ENCODE data around the gene PHACTR1.

Gene PHACTR1

DNA sequence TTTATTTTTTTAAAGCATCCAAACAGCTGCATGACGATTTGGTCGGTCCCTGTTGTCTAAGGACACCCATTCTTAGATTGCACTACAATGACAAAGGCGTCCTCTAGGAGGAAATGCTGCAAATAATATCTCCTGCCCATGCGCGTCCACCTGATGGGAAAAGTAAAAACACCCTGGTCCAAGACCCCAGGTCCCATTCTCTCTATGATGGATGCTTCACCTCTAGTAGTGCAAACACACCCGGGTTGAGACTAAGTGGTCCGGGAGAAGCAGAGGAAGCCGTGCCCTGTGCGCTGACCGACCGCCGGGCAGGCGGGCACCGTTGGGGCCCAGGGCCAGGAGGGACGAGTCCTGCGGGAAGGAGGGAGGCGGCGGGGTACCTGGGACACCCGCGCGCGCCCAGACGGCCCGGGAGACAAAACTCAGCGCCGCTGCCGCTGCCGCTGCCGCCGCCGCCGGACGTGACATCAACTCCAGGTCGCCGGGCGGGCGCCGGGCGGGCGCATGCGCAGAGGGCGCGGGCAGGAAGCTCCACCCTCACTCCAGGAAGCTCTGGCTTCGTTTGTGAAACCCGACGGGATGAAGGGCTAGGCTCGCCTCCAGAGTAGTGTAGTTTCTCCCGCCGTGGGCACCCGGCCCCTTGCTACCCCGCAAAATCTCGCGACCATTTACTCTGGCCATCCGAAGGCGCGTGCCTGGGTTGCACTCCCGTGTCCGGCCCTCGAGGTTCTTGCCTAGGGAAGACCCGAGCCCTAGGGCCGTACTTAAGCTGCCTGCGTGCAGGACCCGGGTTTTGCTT, 611.7 kb downstream of the PHACTR1 start, which contains the start of gene TBC1D7:
Gene TBC1D7 (minus strand): TSS at position 462 of the 799 bp plus-strand sequence. CDS start 1,639 bp downstream, outside the sequence.
- in situ Hi-C loops (cut with MboI; ENCODE audit: low sequenced_read_pairs): loop anchor here (25.0 kb wide), 1 partner anchor 416 kb away; no protein-coding TSS in a partner anchor

DNA sequence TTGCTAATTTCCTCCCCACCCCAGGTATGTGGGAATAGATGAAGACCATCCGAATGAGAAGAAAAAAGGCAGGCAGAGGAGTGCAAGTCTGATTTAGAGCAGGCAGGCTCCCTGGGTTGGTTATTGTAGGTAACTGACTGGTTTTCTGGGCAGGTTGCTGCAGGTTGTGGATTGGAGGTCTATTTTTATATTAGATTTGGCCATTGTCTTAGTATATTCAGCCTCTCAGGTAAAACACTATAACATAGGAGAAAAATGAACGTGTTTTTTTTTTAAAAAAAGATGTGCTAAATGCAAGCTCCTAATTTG, 612.3 kb downstream of the PHACTR1 start:
- in situ Hi-C loops (cut with MboI; ENCODE audit: low sequenced_read_pairs): loop anchor here (25.0 kb wide), 1 partner anchor 417 kb away; no protein-coding TSS in a partner anchor

DNA sequence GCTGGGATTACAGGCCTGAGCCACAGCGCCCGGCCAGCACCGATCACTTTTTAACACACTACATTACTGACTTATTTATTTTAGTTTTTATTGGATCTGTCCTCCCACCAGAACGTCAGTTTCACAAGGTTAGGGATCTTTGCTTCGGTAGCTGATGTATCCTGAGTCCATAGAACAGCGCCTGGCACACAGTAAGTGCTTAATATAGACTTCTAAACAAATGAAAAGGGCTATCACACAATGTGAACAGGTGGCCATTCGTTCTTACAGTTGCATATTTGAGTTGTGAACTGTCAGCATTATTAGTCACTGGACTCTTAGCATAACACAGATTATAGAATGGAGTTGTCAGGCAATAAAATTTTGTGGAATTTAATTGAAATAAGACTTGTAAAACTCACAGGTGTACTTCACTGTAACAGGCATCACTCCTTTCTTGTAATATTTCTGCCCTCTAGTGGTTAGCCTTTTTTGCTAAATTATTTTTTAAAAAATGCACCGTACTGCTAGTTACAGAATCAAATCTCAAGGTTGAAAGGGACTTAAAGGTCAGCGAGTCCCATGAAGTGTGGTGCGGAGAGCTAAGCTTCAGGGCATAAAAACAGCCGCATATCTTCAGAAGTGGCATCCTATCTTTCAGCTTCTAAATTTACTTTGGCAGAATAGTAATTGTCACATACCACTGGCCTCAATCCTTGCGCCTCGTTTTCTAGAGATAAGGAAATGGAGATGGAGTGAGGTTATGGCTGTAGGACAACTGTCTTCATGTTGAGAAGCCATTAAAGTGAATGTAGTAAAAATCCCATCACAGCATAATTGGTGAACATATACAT, 615.2 kb downstream of the PHACTR1 start:
- in situ Hi-C loops (cut with MboI; ENCODE audit: low sequenced_read_pairs): loop anchor here (25.0 kb wide), 1 partner anchor 419 kb away; no protein-coding TSS in a partner anchor

DNA sequence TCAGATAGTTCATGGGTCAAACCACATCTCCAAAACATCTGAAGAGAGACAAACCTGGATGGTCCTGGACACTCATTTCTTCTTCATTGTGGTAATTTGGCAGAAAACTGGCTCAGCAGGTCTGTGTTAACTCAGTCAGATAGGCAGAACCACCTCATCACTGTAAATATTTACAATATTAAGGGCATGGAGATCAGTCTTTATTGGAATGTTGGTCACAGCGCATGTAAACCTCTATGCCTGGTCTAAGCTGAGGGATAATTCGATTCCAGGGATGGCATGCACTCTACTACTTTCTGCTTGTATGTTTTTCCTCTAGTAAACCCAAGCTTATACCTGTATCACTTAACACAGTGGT, 615.8 kb downstream of the PHACTR1 start:
- in situ Hi-C loops (cut with MboI; ENCODE audit: low sequenced_read_pairs): loop anchor here (25.0 kb wide), 1 partner anchor 420 kb away; no protein-coding TSS in a partner anchor

DNA sequence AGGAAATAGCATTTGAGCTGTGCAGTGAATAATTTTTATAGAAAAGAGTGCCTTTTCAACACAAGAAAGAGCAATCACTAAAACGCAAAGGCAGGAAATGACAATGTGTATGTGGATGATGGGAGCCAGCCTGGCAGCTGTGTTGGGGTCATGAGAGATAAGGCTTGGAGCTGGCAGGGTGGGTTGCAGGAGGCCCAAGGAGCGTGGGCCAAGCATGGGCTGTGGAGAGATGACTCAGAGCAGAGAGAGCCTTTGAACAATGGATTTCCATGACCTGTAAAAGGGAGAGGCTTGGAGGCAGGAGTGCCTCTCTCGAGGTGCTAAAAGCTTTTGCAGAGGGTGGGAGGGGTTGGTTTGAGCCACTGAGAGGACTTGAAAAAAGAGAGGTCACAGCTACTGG, 618.4 kb downstream of the PHACTR1 start:
- in situ Hi-C loops (cut with MboI; ENCODE audit: low sequenced_read_pairs): loop anchor here (25.0 kb wide), 1 partner anchor 423 kb away; no protein-coding TSS in a partner anchor

DNA sequence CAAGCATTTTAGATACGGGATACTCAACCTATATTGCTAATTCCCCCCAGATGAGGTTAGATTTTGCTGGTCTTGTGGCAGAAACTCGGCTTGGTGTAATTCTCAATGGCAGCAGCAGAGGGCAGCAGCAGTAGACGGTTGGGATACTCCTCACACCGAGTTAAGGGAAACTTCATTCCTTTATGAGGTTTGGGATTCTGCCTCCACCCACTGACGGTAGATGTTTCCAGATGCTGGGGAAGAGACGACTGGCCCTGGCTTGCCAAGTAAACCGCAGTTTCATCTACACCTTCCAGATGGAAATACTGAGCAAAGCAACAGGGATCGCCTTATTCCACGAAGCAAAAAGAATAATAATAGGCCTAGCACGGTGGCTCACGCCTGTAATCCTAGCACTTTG, 620.0 kb downstream of the PHACTR1 start:
- in situ Hi-C loops (cut with MboI; ENCODE audit: low sequenced_read_pairs): loop anchor here (25.0 kb wide), 1 partner anchor 424 kb away; no protein-coding TSS in a partner anchor

DNA sequence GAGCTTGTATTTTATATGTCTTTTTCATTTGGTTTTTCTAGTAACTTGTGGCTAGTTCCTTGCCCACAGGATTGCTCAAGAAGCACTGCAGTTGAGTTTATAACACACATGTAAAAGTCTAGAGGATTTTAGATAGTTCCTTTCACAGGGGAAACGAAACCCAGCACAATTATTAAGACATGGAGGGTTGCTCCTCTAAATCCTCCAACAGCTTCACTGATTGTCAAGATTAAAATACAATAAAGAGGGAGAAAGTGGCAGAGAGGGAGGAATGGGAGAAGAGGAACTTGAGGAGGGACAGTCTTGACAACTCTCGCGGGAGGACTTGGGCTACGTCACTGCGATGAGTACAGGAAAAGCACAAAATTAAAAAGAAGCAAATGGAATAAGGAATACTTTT, 621.5 kb downstream of the PHACTR1 start:
- in situ Hi-C loops (cut with MboI; ENCODE audit: low sequenced_read_pairs): loop anchor here (25.0 kb wide), 1 partner anchor 426 kb away; no protein-coding TSS in a partner anchor
